HG03066 (cell line): Measurements from ENCODE around the gene POTEH.
"Not testable (repeated sequence)": the region's sequence is repeated elsewhere in the genome, so short reads cannot be mapped to it uniquely, and the experiment has no call there.

Source experiments
- ATAC-seq: cut with Tn5 transposase; IDR thresholded peaks from one replicate; pipeline ENCODE4 v1.9.1; 2021; ENCODE audit warnings: low read depth; ENCODE audit not compliant: unreplicated experiment

Gene POTEH

DNA sequence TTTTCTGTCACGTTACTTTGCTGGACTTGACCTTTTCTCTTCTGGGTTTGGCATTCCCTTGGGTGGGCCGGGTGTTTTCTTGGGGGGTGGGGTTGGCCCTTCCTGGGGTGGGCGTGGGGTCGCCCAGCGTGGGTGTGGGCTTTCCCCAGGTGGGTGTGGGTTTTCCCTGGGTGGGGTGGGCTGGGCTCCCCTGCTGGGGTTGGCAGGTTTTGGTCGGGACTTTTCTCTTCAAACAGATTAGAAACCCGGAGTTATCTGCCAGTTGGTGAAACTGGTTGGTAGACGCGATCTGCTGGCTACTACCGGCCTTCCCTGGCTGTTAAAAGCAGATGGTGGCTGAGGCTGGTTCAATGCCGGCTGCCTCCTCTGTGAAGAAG lies at the start of gene POTEH:
POTEH (plus strand) TSS at position 278 of the 377 bp plus-strand sequence; CDS start at position 330, 52 bp downstream.
- not testable (repeated sequence) for ATAC-seq

DNA sequence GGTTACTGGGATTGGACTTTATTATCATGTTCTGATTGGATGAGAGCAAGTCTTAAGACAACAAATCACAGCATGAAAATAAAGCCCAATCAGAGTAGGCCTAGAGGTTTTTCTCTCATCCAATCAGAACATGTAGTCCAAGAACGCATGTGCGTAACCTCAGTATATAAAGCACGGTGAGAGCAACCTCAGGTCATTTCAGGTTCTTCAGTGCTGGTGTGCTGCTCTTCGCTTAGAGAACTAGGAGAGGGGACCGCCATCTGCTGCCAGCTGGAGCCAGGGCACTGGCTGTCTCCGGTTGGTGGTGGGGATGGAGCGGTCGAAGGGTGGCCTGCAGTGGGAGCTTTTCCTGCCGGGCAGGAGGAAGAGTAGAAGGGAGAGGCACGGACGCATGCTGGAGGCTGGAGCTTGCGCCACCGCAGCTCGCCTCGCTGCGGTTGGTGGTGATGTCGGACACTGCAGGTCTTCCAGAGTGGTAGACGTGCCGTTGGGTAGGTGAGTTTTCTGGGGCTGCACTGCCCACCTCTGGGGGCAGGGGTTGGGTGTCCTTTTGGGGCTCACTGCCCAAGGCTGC lies 47.5 kb upstream of the POTEH start:
- ATAC-seq, result not testable (repeated sequence)

DNA sequence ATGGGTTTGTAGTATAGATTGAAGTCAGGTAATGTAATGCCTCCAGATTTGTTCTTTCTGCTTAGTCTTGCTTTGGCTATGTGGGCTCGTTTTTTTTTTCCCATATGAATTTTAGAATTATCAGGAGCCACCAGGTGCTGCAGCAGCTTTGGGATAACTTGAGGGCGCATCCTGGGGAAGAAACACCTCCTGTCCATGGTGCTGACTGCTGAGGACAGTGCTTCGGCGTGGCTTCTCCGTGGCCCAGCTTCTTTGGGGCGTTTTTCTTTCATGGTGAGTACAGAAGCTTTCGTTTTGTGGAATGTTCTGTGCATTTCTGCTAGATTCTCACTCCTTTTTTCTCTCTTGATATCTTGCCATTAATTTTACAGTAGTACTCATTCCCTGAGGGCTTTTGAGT lies 37.9 kb upstream of the POTEH start:
- ATAC-seq, result not testable (repeated sequence)

DNA sequence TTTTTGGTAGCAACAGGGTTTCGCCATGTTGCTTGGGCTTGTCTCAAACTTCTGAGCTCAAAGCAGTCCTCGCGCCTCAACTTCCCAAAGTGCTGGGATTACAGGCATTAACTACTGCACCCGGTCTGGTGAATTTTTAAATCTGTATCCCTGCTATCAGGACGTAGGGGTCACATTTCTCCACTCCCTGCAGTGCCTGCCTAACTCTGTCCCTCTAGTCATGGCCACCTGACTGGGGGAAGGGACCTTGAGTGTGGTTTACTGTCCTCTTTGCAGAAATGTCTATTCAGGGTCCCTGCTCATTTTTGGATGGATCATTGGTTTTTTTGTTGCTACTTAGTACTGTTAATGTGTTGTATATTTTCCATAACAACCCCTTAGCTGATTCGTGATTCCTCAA lies 37.1 kb upstream of the POTEH start:
- ATAC-seq, result not testable (repeated sequence)

DNA sequence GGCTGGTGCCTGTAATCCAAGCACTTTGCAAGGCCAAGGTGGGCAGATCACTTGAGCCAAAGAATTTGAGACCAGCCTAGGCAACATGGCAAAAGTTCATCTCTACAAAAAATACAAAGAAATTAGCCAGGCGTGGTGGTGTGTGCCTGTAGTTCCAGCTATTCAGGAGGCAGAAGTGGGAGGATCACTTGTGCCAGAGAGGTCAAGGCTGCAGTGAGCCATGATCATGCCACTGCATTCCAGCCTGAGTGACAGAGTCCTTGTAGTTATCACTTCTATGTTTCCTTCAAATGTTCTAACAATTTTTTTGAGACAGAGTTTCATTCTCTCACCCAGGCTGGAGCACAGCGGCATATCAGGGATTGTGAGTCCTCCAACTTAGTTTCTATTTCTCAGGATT lies 36.6 kb upstream of the POTEH start:
- ATAC-seq, result not testable (repeated sequence)

DNA sequence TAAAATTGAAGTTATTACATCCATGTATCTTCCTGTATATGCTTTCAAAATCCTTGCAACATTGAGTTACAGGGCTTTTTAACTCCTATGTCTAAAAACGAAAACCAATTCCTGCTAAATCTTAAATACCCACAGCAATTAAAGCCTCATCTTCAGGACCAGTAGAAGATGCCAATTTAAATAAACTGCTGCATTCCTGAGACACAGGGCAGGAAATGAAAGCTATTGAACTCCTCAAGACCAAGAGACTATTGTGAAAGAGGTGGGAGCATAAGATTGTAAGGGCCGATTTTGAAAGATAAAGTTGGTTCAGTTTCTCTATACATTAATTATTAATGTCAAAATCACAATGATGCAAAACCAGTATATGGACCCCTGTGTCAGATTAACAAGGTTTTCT lies 28.7 kb upstream of the POTEH start:
- not testable (repeated sequence) for ATAC-seq

DNA sequence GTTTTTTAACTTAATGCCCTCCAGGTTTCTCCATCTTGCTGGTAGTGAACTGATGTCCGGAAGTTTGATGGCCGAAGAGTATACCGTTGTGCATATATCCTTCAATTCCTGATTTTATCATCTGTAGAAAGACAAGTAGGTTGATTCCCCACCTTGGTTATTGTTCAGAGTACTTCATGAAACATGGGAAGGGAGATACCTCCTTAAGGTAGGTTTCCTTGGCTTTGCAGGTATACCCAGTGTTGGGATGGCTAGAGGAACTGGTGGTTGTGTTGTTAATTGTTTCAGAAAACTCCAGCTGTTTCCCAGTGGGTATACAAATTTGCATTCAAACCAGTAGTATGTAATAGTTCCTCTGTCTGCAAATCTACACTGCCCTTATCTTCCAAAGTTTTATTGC lies 25.1 kb upstream of the POTEH start:
- ATAC-seq, result not testable (repeated sequence)

DNA sequence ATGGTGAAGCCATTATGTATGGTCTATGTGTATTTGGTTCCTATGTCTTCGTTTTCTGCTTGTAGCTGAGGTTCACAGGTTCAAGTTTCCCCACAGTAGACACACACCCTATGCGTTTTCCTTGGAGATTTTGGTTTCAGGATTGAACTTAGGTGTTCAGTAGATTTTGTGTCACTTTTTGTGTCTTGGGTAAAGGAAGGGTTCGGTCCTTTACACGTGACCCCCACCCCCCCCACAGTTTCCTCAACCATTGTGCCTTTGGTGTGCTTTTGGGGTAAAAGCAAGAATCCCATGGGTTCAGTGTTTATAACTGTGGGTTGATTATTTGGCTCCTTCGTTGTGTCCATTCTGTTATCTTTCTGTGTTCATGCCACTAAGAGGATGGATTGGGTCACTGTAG lies 24.3 kb upstream of the POTEH start:
- ATAC-seq, result not testable (repeated sequence)

DNA sequence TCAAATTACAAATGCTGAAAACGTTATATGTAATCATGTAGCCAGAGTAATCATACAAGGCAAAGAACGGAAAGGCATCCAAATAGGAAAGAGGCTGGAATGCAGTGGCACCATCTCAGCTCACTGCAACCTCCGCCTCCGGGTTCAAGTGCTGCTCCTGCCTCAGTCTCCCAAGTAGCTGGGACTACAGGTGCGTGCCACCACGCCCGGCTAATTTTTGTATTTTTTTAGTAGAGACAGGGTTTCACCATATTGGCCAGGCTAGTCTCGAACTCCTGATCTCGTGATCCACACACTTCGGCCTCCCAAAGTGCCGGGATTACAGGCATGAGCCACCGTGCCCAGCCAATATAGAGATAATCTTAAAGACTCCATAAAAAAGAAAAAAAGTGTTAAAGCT lies 20.4 kb upstream of the POTEH start:
- ATAC-seq, result not testable (repeated sequence)

DNA sequence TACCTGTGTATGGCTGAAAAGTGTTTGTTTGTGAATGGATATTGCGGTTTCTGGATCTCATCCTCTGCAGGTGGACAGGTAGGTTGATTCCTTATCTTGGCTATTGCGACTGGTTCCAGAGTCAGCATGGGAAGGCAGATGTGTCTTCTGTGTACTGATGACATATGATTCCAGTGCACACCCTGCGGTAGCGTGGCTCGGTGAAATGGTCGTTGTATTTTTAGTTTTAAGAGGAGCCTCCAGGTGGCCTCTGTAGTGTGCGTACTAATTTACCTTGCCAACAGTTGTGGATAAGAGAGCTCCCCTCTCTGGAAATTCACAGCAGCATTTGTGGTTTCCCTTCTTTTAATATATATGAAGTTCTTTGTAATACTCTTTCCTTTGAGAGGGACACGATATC lies 10.1 kb upstream of the POTEH start:
- not testable (repeated sequence) for ATAC-seq

DNA sequence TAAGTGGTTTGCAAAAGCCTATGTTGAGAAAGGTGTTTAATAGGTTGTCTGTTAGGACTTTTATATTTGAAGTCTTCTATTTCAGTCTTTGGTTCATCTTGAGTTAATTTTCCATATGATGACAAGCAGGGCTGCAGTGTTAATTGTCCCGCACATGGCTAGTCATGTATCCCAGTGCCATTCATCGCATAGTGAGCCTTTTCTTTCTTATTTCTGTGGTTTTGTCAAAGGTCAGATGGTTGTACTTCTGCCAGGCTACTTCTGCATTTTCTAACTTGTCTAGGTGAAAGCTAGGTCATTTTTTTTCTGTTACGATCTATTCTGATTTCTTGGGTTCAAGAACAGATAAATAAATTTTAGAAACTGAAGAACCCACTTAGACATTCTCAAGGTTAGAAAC lies 5.7 kb upstream of the POTEH start:
- not testable (repeated sequence) for ATAC-seq

DNA sequence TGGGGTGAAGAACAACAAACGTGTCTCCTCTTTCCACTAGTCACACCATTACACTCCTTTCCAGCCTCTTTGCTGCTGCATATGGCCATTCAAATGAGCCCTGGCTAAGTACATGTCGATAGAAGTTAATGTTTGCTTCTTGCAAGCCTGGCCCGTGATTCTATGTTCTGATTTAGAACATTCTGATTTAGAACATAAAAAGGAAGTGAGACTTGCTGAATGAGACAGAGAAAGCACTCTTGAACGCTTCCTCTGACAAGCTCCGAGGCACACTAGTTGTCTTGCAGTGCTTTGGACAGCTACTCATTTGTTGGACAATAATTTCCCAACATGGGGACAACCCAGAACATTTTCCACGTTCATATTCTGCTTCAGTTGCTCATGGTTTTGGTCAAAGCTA lies 5.1 kb upstream of the POTEH start:
- ATAC-seq, result not testable (repeated sequence)

DNA sequence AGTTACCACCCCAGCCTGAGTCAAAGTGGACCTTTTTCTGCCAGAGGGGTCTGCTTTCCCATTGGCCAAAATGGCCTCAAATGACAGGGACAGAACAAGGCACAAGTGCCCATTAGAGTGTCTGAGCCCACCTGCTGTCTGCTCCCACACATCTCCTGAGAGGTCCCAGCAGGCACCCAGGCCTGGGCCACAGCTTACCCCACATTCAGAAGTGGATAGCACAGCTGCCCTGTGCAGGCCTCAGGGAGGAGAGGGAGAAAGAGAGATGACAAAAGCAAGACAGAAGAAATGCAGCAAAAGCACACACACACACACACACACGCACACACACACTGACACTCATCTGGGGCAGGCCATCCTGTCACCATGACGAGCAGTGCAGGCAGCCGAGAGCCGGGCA lies 4.2 kb upstream of the POTEH start:
- not testable (repeated sequence) for ATAC-seq

DNA sequence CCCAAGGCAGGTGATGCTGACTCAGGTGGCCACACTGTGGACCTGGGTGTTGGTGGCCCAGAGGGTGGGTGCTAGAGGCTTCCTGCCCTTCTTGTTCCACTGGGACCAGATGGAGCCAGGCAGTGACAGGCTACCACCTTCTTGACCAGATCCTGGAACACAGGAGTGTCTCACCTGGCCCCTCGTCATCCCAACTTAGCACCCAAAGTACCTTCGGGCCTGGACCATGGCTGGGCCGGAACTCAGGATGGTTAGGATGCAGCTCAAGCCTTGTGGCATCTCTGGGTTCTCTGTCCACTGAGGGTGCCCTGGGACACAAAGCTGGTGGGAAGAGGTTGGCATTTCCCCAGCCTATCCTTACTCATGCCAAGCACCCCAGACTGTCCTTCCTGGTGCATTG lies 2.7 kb upstream of the POTEH start:
- ATAC-seq, result not testable (repeated sequence)

DNA sequence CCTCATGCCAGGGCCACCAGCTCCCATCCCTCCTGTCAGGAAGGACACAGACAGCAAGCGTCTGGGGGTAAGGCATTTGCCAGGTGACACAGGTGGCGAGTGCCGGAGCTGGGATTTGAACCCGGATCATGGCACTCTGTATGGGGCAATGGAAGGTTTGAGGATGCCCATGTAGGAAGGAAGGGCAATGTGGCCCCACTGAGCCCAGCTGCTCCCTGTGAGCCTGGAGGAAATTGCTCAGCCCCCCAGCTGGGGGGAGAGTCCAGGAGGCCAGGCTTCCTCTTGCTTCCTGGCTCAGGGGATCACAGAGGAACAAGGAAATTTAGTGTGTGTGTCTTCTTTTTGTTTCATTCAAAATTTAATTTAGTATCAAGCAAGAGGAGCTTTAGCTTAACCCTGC lies 2.1 kb upstream of the POTEH start:
- not testable (repeated sequence) for ATAC-seq

DNA sequence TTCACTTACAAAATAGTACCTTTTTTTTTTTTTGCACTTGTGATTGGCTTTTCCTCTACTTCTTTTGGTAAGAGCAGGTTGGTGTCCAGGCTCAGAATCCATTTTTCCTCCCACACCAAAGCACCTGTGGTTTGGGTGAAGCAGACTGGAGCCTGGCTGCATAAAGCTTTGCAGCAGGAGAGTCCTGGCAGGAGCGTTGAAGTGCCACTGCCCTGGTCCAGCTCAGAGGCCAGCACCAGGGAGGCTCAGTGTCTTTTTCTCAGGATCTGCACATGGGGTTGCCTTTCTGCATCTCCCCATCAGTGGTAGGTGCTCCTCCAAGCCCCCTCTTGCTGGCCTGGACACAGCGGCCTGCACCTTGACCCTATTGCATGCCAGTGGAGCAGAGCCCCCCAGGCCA lies 1.7 kb upstream of the POTEH start:
- not testable (repeated sequence) for ATAC-seq

DNA sequence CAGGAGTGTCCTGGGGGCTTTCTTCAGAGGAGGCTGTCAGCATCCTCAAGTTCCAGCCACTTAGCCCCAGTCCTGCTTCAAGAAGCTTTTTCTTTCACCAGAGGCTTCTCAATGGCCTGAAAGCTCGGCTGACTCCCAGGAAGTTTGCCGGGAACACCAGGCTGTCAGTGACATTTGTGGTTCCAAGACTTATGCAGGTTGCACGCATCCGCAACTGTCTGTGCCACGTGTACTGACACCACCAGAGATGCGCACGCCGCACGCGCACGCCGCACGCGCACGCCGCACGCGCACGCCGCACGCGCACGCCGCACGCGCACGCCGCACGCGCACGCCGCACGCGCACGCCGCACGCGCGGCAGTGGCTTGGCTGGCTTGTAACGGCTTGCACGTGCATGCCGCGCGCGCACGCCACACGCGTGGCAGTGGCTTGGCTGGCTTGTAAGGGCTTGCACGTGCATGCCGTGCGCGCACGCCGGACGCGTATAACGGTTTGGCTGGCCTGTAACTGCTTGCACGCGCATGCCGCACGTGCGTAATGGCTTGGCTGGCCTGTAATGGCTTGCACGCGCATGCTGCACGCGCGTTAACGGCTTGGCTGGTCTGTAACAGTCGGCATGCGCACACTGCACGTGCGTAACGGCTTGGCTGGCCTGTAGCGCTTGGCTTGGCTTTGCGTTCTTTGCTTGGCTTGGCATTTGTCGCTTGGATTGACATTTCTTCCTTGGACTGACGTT lies 646 bp upstream of the POTEH start:
- ATAC-seq, result not testable (repeated sequence)

DNA sequence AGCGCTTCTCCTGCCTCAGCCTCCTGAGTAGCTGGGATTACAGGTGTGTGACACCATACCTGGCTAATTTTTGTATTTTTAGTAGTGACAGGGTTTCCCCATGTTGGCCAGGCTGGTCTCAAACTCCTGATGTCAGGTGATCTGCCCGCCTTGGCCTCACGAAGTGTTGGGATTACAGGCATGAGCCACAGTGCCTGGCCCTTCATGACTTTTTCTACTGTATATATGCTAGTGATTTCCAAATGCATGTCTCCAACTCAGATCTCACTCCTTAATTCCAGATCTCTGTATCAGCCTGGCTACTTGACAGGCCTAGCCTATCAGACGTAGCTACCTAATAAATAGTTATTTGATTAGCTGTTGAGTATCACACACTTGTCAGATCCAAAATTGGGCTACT lies 23.8 kb downstream of the POTEH start:
- ATAC-seq, result not testable (repeated sequence)

DNA sequence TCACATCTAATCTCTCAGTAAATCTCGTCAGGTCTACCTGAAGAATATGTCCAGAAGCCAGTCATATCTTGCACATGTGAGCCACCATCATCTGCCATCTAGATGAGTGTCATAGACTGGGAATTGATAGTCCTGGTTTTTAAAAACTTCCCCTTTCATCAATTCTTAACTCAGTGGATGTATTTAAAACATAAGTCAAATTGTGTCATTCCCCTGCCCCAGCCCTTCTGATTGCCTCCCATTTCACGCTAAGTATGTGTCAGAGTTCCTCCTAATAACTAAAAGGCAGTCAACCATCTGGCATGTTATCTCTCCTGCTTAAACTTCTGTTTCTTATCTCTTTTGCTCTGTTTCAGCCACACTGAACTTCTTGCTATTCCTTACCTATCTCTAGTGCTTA lies 24.3 kb downstream of the POTEH start:
- ATAC-seq, result not testable (repeated sequence)

DNA sequence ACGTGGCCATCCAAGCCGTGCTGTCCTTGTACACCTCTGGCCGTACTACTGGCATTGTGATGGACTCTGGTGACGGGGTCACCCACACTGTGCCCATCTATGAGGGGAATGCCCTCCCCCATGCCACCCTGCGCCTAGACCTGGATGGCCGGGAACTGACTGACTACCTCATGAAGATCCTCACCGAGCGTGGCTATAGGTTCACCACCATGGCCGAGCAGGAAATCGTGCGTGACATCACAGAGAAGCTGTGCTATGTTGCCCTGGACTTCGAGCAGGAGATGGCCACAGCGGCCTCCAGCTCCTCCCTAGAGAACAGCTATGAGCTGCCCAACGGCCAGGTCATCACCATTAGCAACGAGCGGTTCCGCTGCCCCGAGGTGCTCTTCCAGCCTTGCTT lies 32.1 kb downstream of the POTEH start:
- ATAC-seq, result not testable (repeated sequence)

DNA sequence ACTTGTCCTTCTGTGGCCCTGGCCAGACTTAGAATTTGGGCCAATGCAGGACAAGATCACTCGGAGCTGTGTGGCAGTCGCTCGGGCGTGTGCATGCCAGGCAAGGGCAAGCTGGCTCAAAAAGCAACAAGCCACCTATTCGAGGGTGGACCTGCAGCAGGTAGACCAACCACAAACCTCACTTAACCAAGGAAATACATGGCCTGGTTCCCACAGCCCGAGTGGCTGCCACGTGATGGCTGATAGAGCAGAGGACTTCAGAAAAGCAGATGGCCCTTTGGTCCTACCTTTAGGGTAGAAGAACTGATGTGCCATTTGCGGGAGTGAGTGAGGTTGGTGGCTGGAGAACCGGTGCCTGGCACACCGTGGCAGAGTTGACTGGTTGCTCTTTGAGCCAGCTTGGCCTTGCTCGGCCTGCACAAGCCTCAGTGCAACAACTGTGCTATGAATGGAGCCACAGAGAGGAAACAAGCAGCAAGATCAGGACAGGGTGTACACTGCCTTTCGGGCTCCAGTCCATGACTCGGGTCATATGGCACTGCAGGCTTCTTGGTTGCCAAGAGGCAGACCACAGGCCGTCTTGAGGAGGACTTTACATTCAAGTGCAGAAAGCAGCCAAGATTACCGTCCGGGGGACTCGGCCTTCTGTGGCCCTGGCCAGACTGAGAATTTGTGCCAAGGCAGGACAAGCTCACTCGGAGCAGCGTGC lies 39.5 kb downstream of the POTEH start:
- not testable (repeated sequence) for ATAC-seq

DNA sequence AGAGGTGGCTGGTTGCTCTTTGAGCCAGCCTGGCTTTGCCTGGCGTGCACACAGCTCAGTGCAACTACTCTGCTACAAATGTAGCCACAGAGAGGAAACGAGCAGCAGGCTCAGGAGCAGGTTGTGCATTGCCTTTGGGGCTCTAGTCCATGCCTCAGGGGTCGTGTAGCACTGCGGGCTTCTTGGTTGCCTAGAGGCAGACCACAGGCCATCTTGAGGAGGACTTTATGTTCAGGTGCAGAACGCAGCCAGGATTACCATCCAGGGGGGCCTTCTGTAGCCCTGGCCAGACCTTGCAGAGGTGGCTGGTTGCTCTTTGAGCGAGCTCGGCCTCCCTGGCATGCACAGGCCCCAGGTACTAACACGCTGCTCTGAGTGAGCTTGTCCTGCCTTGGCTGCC lies 41.2 kb downstream of the POTEH start:
- ATAC-seq, result not testable (repeated sequence)
